Stomach smooth muscle (tissue), 2 donors: Measurements from ENCODE around the gene IP6K3.

Source experiments
- H3K27ac ChIP-seq: one replicate; pipeline ENCODE4 v1.7.0; 2013; ENCODE audit warnings: mild to moderate bottlenecking, low read length, inconsistent platforms
- H3K27me3 ChIP-seq, 2 donors: one replicate each; pipeline ENCODE4 v1.7.0; 2013; ENCODE audit warnings: low read length in 2 of 2; ENCODE audit not compliant: insufficient read depth in 2 of 2, control insufficient read depth in 1 of 2
- H3K36me3 ChIP-seq, 2 donors: one replicate each; pipeline ENCODE4 v1.7.0; 2013; ENCODE audit warnings: low read length in 2 of 2; ENCODE audit not compliant: control insufficient read depth in 2 of 2, insufficient read depth in 2 of 2
- H3K4me1 ChIP-seq: one replicate; pipeline ENCODE4 v1.7.0; 2013; ENCODE audit warnings: low read length; ENCODE audit not compliant: control insufficient read depth, insufficient read depth
- H3K4me3 ChIP-seq, 2 donors: one replicate each; pipeline ENCODE4 v1.7.0; 2013; ENCODE audit warnings: low read length in 2 of 2
- H3K9ac ChIP-seq, 2 donors: one replicate each; pipeline ENCODE4 v1.7.0; 2013; ENCODE audit warnings: low read length in 2 of 2, mild to moderate bottlenecking in 1 of 2
- H3K9me3 ChIP-seq, 2 donors: one replicate each; pipeline ENCODE4 v1.7.0; 2013; ENCODE audit warnings: low read length in 2 of 2; ENCODE audit not compliant: control insufficient read depth in 2 of 2
- donor health status: healthy.
- donor health status: Pancreatic carcinoma.

Gene IP6K3

GRCh38 chr6:33721508-33721907 is 25.2 kb downstream of the IP6K3 start:
- Histone ChIP-seq H3K36me3 (no peaks in the 10 kb centered on the region), H3K4me1 (peaks cover 3% of the 10 kb centered on the region), H3K27me3 (peaks cover 0 to 3% of the 10 kb centered on the region in 2 donors), H3K9me3 (no peaks in the 10 kb centered on the region), H3K4me3 (no peak overlapping the region), H3K27ac (no peak overlapping the region), H3K9ac (no peak overlapping the region)

GRCh38 chr6:33720998-33721397 is 25.7 kb downstream of the IP6K3 start:
- Histone ChIP-seq H3K36me3 (no peaks in the 10 kb centered on the region), H3K9ac (no peak overlapping the region), H3K27ac (no peak overlapping the region), H3K27me3 (peaks cover 0 to 3% of the 10 kb centered on the region in 2 donors), H3K4me3 (no peak overlapping the region), H3K9me3 (no peaks in the 10 kb centered on the region), H3K4me1 (peaks cover 3% of the 10 kb centered on the region)

- Histone ChIP-seq H3K9me3 (no peaks in the 10 kb centered on the region), H3K36me3 (no peaks in the 10 kb centered on the region), H3K27ac (no peak overlapping the region), H3K27me3 (peaks cover 0 to 3% of the 10 kb centered on the region in 2 donors), H3K4me1 (peaks cover 3% of the 10 kb centered on the region), H3K9ac (no peak overlapping the region), H3K4me3 (no peak overlapping the region)
These were observed 27.2 kb downstream of the IP6K3 start for GRCh38 chr6:33719326-33719987.

- Histone ChIP-seq H3K27me3 (peaks cover 0 to 3% of the 10 kb centered on the region in 2 donors), H3K4me3 (no peak overlapping the region), H3K9ac (no peak overlapping the region), H3K4me1 (peaks cover 3% of the 10 kb centered on the region), H3K36me3 (no peaks in the 10 kb centered on the region), H3K9me3 (no peaks in the 10 kb centered on the region), H3K27ac (no peak overlapping the region)
These were observed 28.0 kb downstream of the IP6K3 start for GRCh38 chr6:33718713-33719112.

DNA sequence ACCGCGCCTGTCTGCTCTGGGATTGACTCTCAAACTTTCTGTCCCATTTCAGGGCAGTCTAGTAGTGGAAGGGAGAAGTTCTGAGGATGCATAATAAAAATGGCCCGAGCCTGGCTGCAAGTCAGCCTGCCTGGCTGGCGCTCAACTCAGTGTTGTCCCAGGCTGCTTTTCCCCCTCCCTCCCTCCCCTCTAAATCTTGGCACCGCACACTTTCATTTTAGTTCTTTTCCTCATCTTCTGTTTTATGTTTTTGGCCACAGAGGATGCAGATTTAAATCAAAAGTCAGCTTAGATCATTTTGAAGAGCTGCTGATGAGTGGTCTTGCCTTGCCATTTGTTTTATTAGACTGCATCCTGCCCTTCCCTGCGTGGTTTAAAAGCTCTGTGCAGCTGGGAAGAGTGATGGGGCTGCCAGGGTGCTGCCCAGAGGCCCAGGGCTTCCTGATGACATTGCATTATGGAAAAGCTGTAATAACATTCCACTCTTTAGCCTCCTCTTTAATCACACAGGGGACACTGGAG is 28.7 kb downstream of the IP6K3 start:
- Histone ChIP-seq H3K27ac (no peak overlapping the region), H3K4me1 (peaks cover 3% of the 10 kb centered on the region), H3K4me3 (no peak overlapping the region), H3K36me3 (no peaks in the 10 kb centered on the region), H3K9me3 (no peaks in the 10 kb centered on the region), H3K9ac (no peak overlapping the region), H3K27me3 (peaks cover 0 to 3% of the 10 kb centered on the region in 2 donors)

GRCh38 chr6:33716890-33717632 is 29.6 kb downstream of the IP6K3 start:
- Histone ChIP-seq H3K4me3 (no peak overlapping the region), H3K9ac (no peak overlapping the region), H3K9me3 (no peaks in the 10 kb centered on the region), H3K36me3 (no peaks in the 10 kb centered on the region), H3K27me3 (peaks cover 0 to 3% of the 10 kb centered on the region in 2 donors), H3K4me1 (peaks cover 3% of the 10 kb centered on the region), H3K27ac (no peak overlapping the region)

GRCh38 chr6:33716379-33716778 is 30.3 kb downstream of the IP6K3 start:
- Histone ChIP-seq H3K9ac (no peak overlapping the region), H3K4me3 (no peak overlapping the region), H3K27me3 (peaks cover 0 to 3% of the 10 kb centered on the region in 2 donors), H3K36me3 (no peaks in the 10 kb centered on the region), H3K9me3 (no peaks in the 10 kb centered on the region), H3K27ac (no peak overlapping the region), H3K4me1 (peaks cover 8% of the 10 kb centered on the region)

DNA sequence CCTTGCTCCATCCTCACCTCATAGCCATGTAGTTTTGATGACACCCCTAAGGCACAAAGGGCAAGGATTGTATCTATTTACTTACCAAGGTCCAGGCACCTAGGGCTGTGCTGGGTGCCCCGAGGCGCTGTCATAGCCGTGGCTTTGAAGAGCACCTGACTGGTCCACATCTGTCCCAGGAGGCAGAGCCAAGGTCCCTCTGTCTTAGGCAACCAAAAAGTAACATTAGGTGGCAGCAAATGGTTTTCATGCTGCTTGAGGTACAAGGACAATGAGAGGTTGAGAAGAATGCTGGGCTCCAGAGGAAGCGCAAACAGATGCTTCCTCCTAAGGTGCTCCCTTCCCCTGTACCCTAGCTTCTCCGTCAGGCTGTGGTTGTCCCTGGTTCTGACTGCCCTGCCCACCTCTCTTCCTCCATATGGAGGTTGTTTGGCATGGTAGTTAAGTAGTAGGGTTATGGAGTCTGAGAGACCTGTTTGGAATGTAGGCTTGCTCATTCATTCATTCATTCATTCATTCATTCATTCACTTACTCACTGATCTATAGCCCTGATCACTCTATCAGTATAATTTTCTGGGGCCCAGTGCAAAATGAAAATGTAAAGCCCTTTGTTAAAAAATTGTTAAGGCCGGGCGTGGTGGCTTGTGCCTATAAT is 32.2 kb downstream of the IP6K3 start:
- no peak overlapping the region for H3K9ac ChIP-seq
- no peak overlapping the region for H3K27ac ChIP-seq
- H3K4me1 ChIP-seq, result peaks cover 19% of the 10 kb centered on the region
- peaks cover 0 to 3% of the 10 kb centered on the region in 2 donors for H3K27me3 ChIP-seq
- peaks cover 0 to 3% of the 10 kb centered on the region in 2 donors for H3K36me3 ChIP-seq
- no peaks in the 10 kb centered on the region for H3K9me3 ChIP-seq
- no peak overlapping the region for H3K4me3 ChIP-seq

GRCh38 chr6:33713786-33714185 is 32.9 kb downstream of the IP6K3 start:
- Histone ChIP-seq H3K4me3 (no peak overlapping the region), H3K4me1 (peaks cover 19% of the 10 kb centered on the region), H3K27me3 (peaks cover 0 to 3% of the 10 kb centered on the region in 2 donors), H3K27ac (no peak overlapping the region), H3K9ac (no peak overlapping the region), H3K36me3 (peaks cover 0 to 7% of the 10 kb centered on the region in 2 donors), H3K9me3 (no peaks in the 10 kb centered on the region)

DNA sequence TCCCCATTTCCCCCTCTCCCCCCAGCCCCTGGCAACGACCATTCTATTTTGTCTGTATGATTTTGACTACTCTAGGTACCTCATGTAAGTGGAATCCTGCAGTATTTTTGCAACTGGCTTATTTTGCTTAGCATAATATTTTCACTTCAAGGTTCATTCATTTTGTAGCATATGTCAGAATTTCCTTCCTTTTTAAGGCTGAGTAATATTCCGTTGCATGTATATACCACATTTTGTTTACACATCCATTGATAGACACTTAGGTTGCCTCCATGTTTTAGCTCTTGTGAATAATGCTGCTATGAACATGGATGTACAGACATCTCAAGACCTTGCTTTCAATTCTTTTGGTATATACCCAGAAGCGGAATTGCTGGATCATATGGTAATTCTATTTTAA is 33.8 kb downstream of the IP6K3 start:
- no peaks in the 10 kb centered on the region for H3K27me3 ChIP-seq
- peaks cover 19% of the 10 kb centered on the region for H3K4me1 ChIP-seq
- H3K9ac ChIP-seq, result no peak overlapping the region
- H3K36me3 ChIP-seq, result peaks cover 0 to 8% of the 10 kb centered on the region in 2 donors
- H3K9me3 ChIP-seq, result no peaks in the 10 kb centered on the region
- H3K27ac ChIP-seq, result no peak overlapping the region
- H3K4me3 ChIP-seq, result no peak overlapping the region
